GM12891 (cell line): ENCODE measurements around the gene HMGN2. TPM values are rescaled to one million over a fixed set of nuclear protein-coding genes. Genes with fewer than 3 reads are reported as not detected.

Experiments
- DNase-seq: peaks from one replicate; pipeline ENCODE4 v3.0.0; 2011; ENCODE audit warnings: low spot score; ENCODE audit not compliant: insufficient read length
- FAIRE-seq: peaks from 2 replicates; lab custom pipeline; 2011; peaks lifted over from hg19 to GRCh38; lab: Jason Lieb, UNC
- PAX5 ChIP-seq: IDR thresholded peaks from 2 replicates; pipeline ENCODE4 v1.6.1; 2011; ENCODE audit warnings: low read length, moderate library complexity, mild to moderate bottlenecking; ENCODE audit not compliant: insufficient read depth, severe bottlenecking
- POLR2A ChIP-seq: IDR thresholded peaks from 2 replicates; pipeline ENCODE4 v1.6.1; 2011; ENCODE audit warnings: low read depth, low read length, control low read depth
- POLR2AphosphoS5 ChIP-seq: IDR thresholded peaks from 2 replicates; pipeline ENCODE4 v1.6.1; 2011; ENCODE audit warnings: low read depth, low read length, control low read depth
- POU2F2 ChIP-seq: IDR thresholded peaks from 2 replicates; pipeline ENCODE4 v1.6.1; 2011; ENCODE audit warnings: low read depth, mild to moderate bottlenecking, control low read depth, low read length, moderate library complexity
- SPI1 ChIP-seq: IDR thresholded peaks from 2 replicates; pipeline ENCODE4 v1.6.1; 2011; ENCODE audit warnings: low read depth, low read length, control low read depth
- TAF1 ChIP-seq: IDR thresholded peaks from 2 replicates; pipeline ENCODE4 v1.6.1; 2011; ENCODE audit warnings: low read depth, low read length, control low read depth
- polyA plus RNA-seq: library from polyadenylated mRNA; unstranded; fragments of >200 nt; gene quantifications from one replicate; pipeline ENCODE4 v1.2.1, GENCODE V29; 2012; ENCODE audit warnings: low read depth, missing spikeins, inconsistent platforms; ENCODE audit not compliant: missing spikeins

The HMGN2 gene
- 573 TPM for polyA plus RNA-seq

- DNase-seq (peak; percentile 86), FAIRE-seq (peak; percentile 87)
- TF ChIP-seq SPI1: no peak
- TF ChIP-seq POLR2AphosphoS5: no peak; the same call in 1 of the 2 replicates
- TF ChIP-seq POLR2A: peak; percentile 51; the same call in 1 of the 2 replicates
- peak; percentile 70; the same call in 1 of the 2 replicates for TF ChIP-seq TAF1
- no peak for TF ChIP-seq PAX5
- TF ChIP-seq POU2F2: no peak
Observed at GRCh38 chr1:26472320-26472900, at the start of gene HMGN2. TSS of gene HMGN2 (plus strand) at chr1:26472440. CDS start at chr1:26472613, 173 bp downstream.

GRCh38 chr1:26429721-26430120 is 42.5 kb upstream of the HMGN2 start:
- DNase-seq: no peak
- TF ChIP-seq TAF1 (no peak), POLR2A (no peak), POU2F2 (no peak), POLR2AphosphoS5 (no peak), PAX5 (no peak), SPI1 (no peak)
- no peak for FAIRE-seq

GRCh38 chr1:26431979-26432695 is 40.1 kb upstream of the HMGN2 start, which contains the start of gene DHDDS:
TSS of gene DHDDS (plus strand) at chr1:26432321. CDS start at chr1:26432946, 625 bp downstream.
- FAIRE-seq (peak; percentile 100), DNase-seq (peak; percentile 95)

GRCh38 chr1:26432793-26433192 is 39.4 kb upstream of the HMGN2 start:
- DNase-seq (no peak), FAIRE-seq (no peak)
- TF ChIP-seq TAF1 (no peak), SPI1 (no peak), PAX5 (no peak), POU2F2 (no peak), POLR2A (no peak)

More at GRCh38 chr1:26431979-26432695, 40.1 kb upstream of the HMGN2 start, which contains the start of gene DHDDS:
- TF ChIP-seq POLR2AphosphoS5: peak; percentile 88
- TF ChIP-seq POU2F2: peak; percentile 57; the same call in 1 of the 2 replicates
- no peak for TF ChIP-seq PAX5
- peak; percentile 79 for TF ChIP-seq SPI1
- TF ChIP-seq TAF1: peak; percentile 79
- peak; percentile 90 for TF ChIP-seq POLR2A

GRCh38 chr1:26434161-26434752 is 38.0 kb upstream of the HMGN2 start:
- TF ChIP-seq POU2F2 (no peak), TAF1 (no peak), POLR2AphosphoS5 (no peak), SPI1 (no peak), PAX5 (no peak), POLR2A (no peak)
- DNase-seq (no peak), FAIRE-seq (no peak)

GRCh38 chr1:26438041-26438440 is 34.2 kb upstream of the HMGN2 start:
- DNase-seq (no peak), FAIRE-seq (no peak)
- TF ChIP-seq PAX5 (no peak), POLR2AphosphoS5 (no peak), POU2F2 (no peak), SPI1 (no peak), TAF1 (no peak), POLR2A (no peak)

GRCh38 chr1:26440259-26440658 is 32.0 kb upstream of the HMGN2 start:
- FAIRE-seq (no peak), DNase-seq (no peak)
- no peak for TF ChIP-seq POU2F2
- no peak for TF ChIP-seq POLR2AphosphoS5
- no peak for TF ChIP-seq PAX5
- TF ChIP-seq TAF1: no peak
- no peak for TF ChIP-seq SPI1
- TF ChIP-seq POLR2A: no peak

GRCh38 chr1:26449868-26450267 is 22.4 kb upstream of the HMGN2 start:
- no peak for TF ChIP-seq PAX5
- no peak for TF ChIP-seq SPI1
- TF ChIP-seq POLR2AphosphoS5: no peak
- no peak for TF ChIP-seq POU2F2
- no peak for TF ChIP-seq TAF1
- TF ChIP-seq POLR2A: no peak
- FAIRE-seq: no peak

GRCh38 chr1:26450908-26451307 is 21.3 kb upstream of the HMGN2 start:
- FAIRE-seq (no peak), DNase-seq (no peak)
- TF ChIP-seq POU2F2 (no peak), POLR2AphosphoS5 (no peak), PAX5 (no peak)

More at GRCh38 chr1:26449868-26450267, 22.4 kb upstream of the HMGN2 start:
- DNase-seq: no peak
